ENCODE results near the gene PCBD2.
"Not testable (repeated sequence)": the region's sequence is repeated elsewhere in the genome, so short reads cannot be mapped to it uniquely, and the experiment has no call there.

- TF ChIP-seq CTCF (IDR thresholded peaks at IDR 0.05 in 4 of 5, conservative IDR thresholded peaks at IDR 0.05 in 1 of 5); POLR2A (IDR thresholded peaks at IDR 0.05): not testable (repeated sequence)
Measured at GRCh38 chr5:134910752-134911151, 5.8 kb downstream of the PCBD2 start.
